HG03457 (cell line): Measurements from ENCODE around the gene ARHGEF19.

ENCODE experiments used
- ATAC-seq: cut with Tn5 transposase; IDR thresholded peaks from one replicate; pipeline ENCODE4 v1.9.1; 2021; ENCODE audit warnings: moderate number of reproducible peaks; ENCODE audit not compliant: unreplicated experiment

Gene ARHGEF19

DNA sequence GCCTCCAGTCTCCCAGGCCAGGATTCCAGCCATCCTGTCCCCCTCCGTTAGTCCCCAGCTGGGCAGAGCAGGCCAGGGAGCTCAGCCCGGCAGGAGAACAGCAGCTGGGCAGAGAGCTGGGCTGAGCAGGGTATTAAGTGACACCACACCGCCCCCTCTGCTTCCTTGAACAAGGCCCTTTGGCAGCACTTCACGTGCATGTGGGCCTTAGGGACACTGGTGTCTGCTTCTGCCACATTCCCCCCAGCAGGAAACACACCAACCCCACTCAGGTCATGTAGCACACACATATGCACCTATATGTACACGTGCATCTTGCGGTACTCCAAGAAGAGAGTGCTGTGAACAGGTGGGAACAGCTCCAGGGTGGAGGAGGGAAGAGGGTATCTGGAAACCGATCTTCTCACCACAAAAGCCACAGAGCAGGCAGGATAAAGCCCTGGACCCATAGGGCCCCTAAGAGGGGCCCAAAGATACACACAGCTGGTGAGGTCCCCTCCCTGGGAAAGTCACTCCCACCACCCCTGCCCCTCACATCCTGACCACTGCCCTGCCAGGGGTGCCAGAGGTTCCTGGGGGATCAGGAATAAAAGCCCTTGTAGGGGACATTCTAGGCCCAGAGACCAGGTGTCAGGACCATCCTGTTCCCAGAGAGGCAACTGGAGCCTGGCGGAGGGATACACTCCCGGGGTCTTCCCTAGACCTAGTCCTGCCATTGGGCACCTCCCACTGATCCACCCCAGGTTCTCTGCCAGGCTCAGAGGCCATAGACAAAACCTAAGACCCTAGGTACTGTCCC, 61.1 kb downstream of the ARHGEF19 start:
- no peak for ATAC-seq

DNA sequence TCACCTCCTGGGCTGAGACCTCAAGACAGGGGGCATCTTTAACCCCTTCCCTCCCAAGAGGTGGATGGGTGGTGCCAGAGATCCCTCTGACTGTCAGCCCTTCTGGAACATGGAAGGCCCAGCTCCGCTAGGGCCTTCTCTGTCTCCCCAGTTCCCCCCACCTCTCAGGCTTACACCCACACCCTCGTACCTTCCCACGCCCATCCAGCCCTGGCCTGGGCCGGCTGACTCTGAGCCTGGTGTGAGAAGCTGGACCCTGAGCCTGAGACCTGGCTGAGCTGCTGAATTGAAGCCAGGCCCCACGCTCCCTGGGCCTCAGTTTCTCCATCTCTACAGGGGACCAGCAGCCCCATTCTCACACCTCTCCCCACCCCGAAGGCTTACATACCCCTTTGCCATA, 61.9 kb downstream of the ARHGEF19 start:
- ATAC-seq: no peak

DNA sequence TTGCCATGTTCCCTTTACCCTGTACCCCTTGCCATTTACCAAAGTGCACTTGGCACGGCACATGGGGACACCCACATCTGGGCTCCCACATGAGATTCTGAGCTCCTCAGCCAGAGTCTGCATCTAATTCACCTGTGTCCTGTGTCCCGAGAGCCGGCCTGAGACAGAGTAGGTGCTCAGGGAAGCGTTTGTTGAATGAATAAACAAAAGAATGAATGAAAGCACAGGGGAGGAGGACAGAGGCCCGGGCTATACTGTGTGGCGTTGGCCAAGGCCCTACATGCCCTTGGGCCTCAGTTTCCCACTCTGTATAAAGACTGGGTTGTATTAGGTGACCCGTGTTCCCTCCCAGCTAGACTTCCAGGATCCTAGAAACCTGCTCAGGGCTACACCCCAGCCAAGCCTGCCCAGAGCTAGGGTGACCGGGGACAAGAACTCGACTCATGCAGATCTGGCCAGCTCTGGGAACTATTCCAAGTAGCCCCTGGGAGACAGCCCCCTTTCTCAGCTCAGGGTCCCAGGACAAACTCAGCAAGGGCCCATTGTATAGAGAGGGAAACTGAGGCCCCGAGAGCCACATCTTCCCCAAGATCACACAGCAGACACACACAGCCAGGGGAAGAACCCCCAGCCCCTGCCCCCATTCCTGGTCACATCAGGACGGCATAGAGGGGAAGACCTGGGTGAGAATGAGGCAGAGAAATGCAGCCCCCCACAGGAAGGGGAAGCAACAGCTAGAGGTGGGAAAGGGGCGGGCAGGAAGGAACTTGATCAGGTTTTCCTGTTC, 62.6 kb downstream of the ARHGEF19 start:
- ATAC-seq: no peak

DNA sequence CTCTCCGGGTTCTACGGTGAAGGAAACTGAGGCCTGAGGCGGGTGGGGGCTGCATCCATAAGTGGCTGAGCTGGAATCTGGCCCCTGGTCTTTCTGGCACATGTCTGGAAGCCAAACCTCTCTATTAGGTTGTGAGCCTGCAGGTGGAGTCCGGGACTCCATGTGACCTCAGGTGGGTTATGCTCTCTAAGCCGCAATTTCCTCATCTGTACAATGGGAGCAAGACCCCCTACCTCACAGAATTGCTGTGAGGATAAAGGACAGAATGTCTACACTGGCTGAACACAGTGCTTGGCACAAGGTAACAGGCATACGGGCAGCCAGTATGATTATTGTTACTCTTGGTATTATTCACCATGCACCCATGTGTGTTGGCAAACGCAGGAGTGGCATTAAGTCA, 63.3 kb downstream of the ARHGEF19 start:
- ATAC-seq: no peak

DNA sequence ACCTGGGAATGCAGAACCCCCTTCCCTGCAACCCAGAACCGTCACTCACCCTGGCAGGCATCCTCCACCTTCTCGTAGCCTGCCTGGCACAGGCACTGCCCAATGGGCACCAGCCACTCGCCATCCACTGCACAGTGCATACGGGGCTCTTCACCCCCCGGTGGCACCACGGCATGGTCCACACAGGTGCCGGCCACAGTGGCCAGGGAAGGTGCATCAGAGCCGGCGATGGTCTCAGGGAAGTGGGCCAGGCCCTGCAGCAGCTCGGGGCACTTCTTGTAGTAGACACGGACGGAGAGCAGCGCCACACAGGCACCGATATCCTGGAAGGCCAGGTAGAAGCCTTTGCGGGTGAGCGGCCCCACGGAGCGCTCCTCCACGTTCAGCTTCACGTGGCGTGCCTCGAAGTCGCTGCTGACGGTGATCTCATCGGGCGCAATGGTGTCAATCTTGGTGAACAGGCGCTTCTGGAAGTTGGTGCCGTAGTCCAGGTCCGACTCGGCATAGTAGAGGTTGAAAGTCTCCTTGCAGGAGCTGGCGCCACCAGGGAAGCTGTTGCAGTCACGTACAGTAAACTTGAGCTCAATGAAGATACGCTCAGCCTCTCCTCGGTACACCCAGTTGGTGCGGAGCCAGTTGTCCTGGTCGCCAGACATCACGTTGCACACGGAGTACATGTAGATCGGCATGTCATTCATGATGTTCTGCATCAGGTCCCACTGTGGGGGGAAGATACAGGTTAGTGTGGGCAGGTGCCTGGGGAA, 63.9 kb downstream of the ARHGEF19 start:
- no peak for ATAC-seq
